ENCODE data around the gene TMEM212.

GRCh38 chr3:171821778-171822358, 21.3 kb upstream of the TMEM212 start:
- TF ChIP-seq MAX (IDR thresholded peaks at IDR 0.05; ENCODE audit: low read depth, low read length) (no peak), CTCF (IDR thresholded peaks at IDR 0.05; ENCODE audit: low read depth, low read length) (no peak)

Measured in NB4 (cell line).